Omental fat pad (tissue), 4 donors: ENCODE results near the gene ZNF579. TPM values are rescaled to one million over a fixed set of nuclear protein-coding genes. Genes with fewer than 3 reads are reported as not detected.
A peak's percentile ranks its signal among the peaks of the same experiment; 100 is the strongest.

ENCODE experiments used
- ATAC-seq: fragments of 150-250 bp; one replicate; pipeline ENCODE4 v1.9.1; 2016; ENCODE audit warnings: mild to moderate bottlenecking, moderate library complexity; ENCODE audit not compliant: low FRiP score
- DNase-seq: peaks from one replicate; pipeline ENCODE4 v3.0.0-alpha.2; 2019; ENCODE audit warnings: low spot score
- CTCF ChIP-seq, 3 donors: fragments of 450-650 bp; IDR thresholded peaks; one replicate each; pipeline ENCODE4 v1.5.1; 2016 to 2017; ENCODE audit warnings: antibody characterized with exemption in 3 of 3, mild to moderate bottlenecking in 3 of 3, moderate library complexity in 2 of 3
- total RNA-seq, 4 donors: library from RNA; depleted of rRNA; stranded (reverse); fragments of >200 nt; gene quantifications; one replicate each; pipeline ENCODE4 v1.1.0, GENCODE V29; 2016

Gene ZNF579
- total RNA-seq, 4 donors from 2014 or later: 1.3 to 4.0 (median 2.3) TPM

GRCh38 chr19:55611983-55612645 is 31.5 kb upstream of the ZNF579 start:
- ATAC-seq (no peak), DNase-seq (no peak)
- no peak for TF ChIP-seq CTCF (IDR thresholded peaks at IDR 0.05)

- no peak for ATAC-seq
- no peak for TF ChIP-seq CTCF (IDR thresholded peaks at IDR 0.05)
Observed at GRCh38 chr19:55611300-55611982, 30.8 kb upstream of the ZNF579 start.

GRCh38 chr19:55609326-55609725 is 28.7 kb upstream of the ZNF579 start:
- DNase-seq (no peak), ATAC-seq (no peak)
- no peak for TF ChIP-seq CTCF (IDR thresholded peaks at IDR 0.05)

More at GRCh38 chr19:55611300-55611982, 30.8 kb upstream of the ZNF579 start:
- no peak for DNase-seq

- no peak for DNase-seq
- no peak for ATAC-seq
- no peak for TF ChIP-seq CTCF (IDR thresholded peaks at IDR 0.05)
Observed at GRCh38 chr19:55606817-55607216, 26.2 kb upstream of the ZNF579 start.

GRCh38 chr19:55606471-55606787 is 25.8 kb upstream of the ZNF579 start:
- ATAC-seq: no peak
- no peak for DNase-seq
- TF ChIP-seq CTCF (IDR thresholded peaks at IDR 0.05): no peak

GRCh38 chr19:55605637-55606470 is 25.2 kb upstream of the ZNF579 start, which contains the start of gene ZNF865:
Gene ZNF865 (plus strand): TSS chr19:55605647. CDS start chr19:55613619, 7,972 bp downstream.
- peak; percentile 60 for ATAC-seq
- DNase-seq: peak; percentile 35
- no peak for TF ChIP-seq CTCF (IDR thresholded peaks at IDR 0.05)
